GM19193 (cell line): Measurements from ENCODE around the gene GHDC.

Source experiments
- POLR2A ChIP-seq: IDR thresholded peaks from 4 replicates; pipeline ENCODE4 v1.6.1; 2011; ENCODE audit not compliant: insufficient read depth, insufficient read length; ENCODE audit errors: extremely low read depth

Gene GHDC

GRCh38 chr17:42188749-42189650, 5.3 kb downstream of the GHDC start:
- no peak for TF ChIP-seq POLR2A

- TF ChIP-seq POLR2A: no peak
These were observed 6.5 kb downstream of the GHDC start for GRCh38 chr17:42187833-42188232.

GRCh38 chr17:42185621-42185930, 8.7 kb downstream of the GHDC start:
- TF ChIP-seq POLR2A: no peak

- TF ChIP-seq POLR2A: no peak
These were observed 9.3 kb downstream of the GHDC start, which contains the start of gene HCRT for GRCh38 chr17:42184713-42185620. HCRT (minus strand) TSS chr17:42185452; CDS start chr17:42185365, 87 bp downstream.

- TF ChIP-seq POLR2A: peak; percentile 72
These were observed 10.3 kb downstream of the GHDC start for GRCh38 chr17:42183741-42184711.

- TF ChIP-seq POLR2A: no peak
These were observed 11.2 kb downstream of the GHDC start for GRCh38 chr17:42182927-42183734.

- TF ChIP-seq POLR2A: no peak
These were observed 12.5 kb downstream of the GHDC start for GRCh38 chr17:42181851-42182207.

- TF ChIP-seq POLR2A: no peak
These were observed 13.1 kb downstream of the GHDC start, which contains the start of gene KCNH4 for GRCh38 chr17:42180922-42181850. KCNH4 (minus strand) TSS chr17:42181142; CDS start chr17:42180945, 197 bp downstream.

- no peak for TF ChIP-seq POLR2A
These were observed 13.8 kb downstream of the GHDC start for GRCh38 chr17:42180411-42180921.

GRCh38 chr17:42179911-42180410, 14.3 kb downstream of the GHDC start:
- no peak for TF ChIP-seq POLR2A

- TF ChIP-seq POLR2A: no peak
These were observed 15.0 kb downstream of the GHDC start for GRCh38 chr17:42179335-42179734.

- no peak for TF ChIP-seq POLR2A
These were observed 15.5 kb downstream of the GHDC start for GRCh38 chr17:42178817-42179216.
